Measurements from ENCODE around the gene TRIP4. TPM values are rescaled to one million over a fixed set of nuclear protein-coding genes. Genes with fewer than 3 reads are reported as not detected.
A peak's percentile ranks its signal among the peaks of the same experiment; 100 is the strongest.

The TRIP4 gene
- total and polyA plus RNA-seq, 2 donors (not counting 3 experiments of a cell fraction or from before 2014, with no cell fraction given): 10.9 to 31.1 TPM

GRCh38 chr15:64503197-64503596 lies 115.6 kb downstream of the TRIP4 start:
- H3K4me2 ChIP-seq (ENCODE audit: insufficient read depth, low read length): peak overlapping the region; percentile 28

GRCh38 chr15:64503640-64504039 lies 116.0 kb downstream of the TRIP4 start:
- dilution Hi-C loops (cut with MboI; ENCODE audit: extremely low pct_ligation_motif_present, low sequenced_read_pairs): no loop called here
- peaks cover 10% of the 10 kb centered on the region for H4K20me1 ChIP-seq (replicated peaks; ENCODE audit: control insufficient read depth, extremely low read depth, insufficient read depth, low read length)
- CTCF ChIA-PET: interaction anchor here (0.7 to 2.9 kb wide), 12 partner anchors 9 to 272 kb away, joined by 3 to 11 read pairs (median 6); partner anchors contain the start of gene ZNF609

More at GRCh38 chr15:64503197-64503596, 115.6 kb downstream of the TRIP4 start:
- intact Hi-C loops (cut with micrococcal nuclease) (no loop called here), dilution Hi-C loops (cut with MboI; ENCODE audit: extremely low pct_ligation_motif_present, low sequenced_read_pairs) (no loop called here)
- H3K4me1 ChIP-seq (ENCODE audit: control insufficient read depth, extremely low read depth, insufficient read depth, low read length): peaks cover 28% of the 10 kb centered on the region
- no peak overlapping the region for H3K4me3 ChIP-seq (replicated peaks in 1 of 3; ENCODE audit: insufficient read depth in 1 of 3, low read depth in 1 of 3, low read length in 3 of 3)
- no TSS peak for BruUV-seq (replicated peaks)
- ChIA-PET CTCF (interaction anchor here (0.7 to 2.9 kb wide), 12 partner anchors 8 to 271 kb away, joined by 3 to 11 read pairs (median 6); partner anchors contain the start of gene ZNF609), POLR2A (interaction anchor here (0.5 to 1.0 kb wide), 3 partner anchors 24 to 133 kb away, joined by 3 to 4 read pairs (median 3); no protein-coding TSS in a partner anchor)
- H3K9me3 ChIP-seq (replicated peaks; ENCODE audit: control insufficient read depth, insufficient read depth, low read length): no peaks in the 10 kb centered on the region
- peak overlapping the region; percentile 38 for H3K9ac ChIP-seq (replicated peaks; ENCODE audit: extremely low read depth, insufficient read depth, low read length)
- H4K20me1 ChIP-seq (replicated peaks; ENCODE audit: control insufficient read depth, extremely low read depth, insufficient read depth, low read length): peaks cover 10% of the 10 kb centered on the region
- FAIRE-seq: peak; percentile 95
- peak; percentile 81 for DNase-seq (ENCODE audit: low read depth, low spot score)
- H3K36me3 ChIP-seq (ENCODE audit: control insufficient read depth in 2 of 2, extremely low read depth in 1 of 2, insufficient read depth in 2 of 2, low read length in 2 of 2): peaks cover 9 to 18% of the 10 kb centered on the region in 2 experiments
- peak overlapping the region; percentile 56 for H3K27ac ChIP-seq (ENCODE audit: insufficient read depth, low read depth, low read length)
- TF ChIP-seq MYC (IDR thresholded peaks at IDR 0.05; ENCODE audit: low read depth, low read length) (no peak), FOS (IDR thresholded peaks at IDR 0.05; ENCODE audit: borderline replicate concordance, insufficient read depth, low read length) (no peak), MAX (IDR thresholded peaks at IDR 0.05; ENCODE audit: insufficient read depth, insufficient read length) (no peak), POLR2A (IDR thresholded peaks at IDR 0.05; ENCODE audit: low read depth, low read length) (no peak)
- no peaks in the 10 kb centered on the region for H3K9me1 ChIP-seq (replicated peaks; ENCODE audit: control insufficient read depth, extremely low read depth, insufficient read depth, low read length)
- H3K79me2 ChIP-seq (ENCODE audit: control insufficient read depth, insufficient read depth, low read length): peaks cover 86% of the 10 kb centered on the region
- H2AFZ ChIP-seq (ENCODE audit: low read depth, low read length): no peak overlapping the region
- H3K27me3 ChIP-seq (ENCODE audit: control insufficient read depth in 2 of 2, insufficient read depth in 2 of 2, low read length in 2 of 2): no peaks in the 10 kb centered on the region

More at GRCh38 chr15:64503640-64504039, 116.0 kb downstream of the TRIP4 start:
- H3K9ac ChIP-seq (replicated peaks; ENCODE audit: extremely low read depth, insufficient read depth, low read length): peak overlapping the region; percentile 38
- H3K27ac ChIP-seq (ENCODE audit: insufficient read depth, low read depth, low read length): peak overlapping the region; percentile 56
- peaks cover 28% of the 10 kb centered on the region for H3K4me1 ChIP-seq (ENCODE audit: control insufficient read depth, extremely low read depth, insufficient read depth, low read length)
- POLR2A ChIA-PET: interaction anchor here (0.6 to 1.0 kb wide), 2 partner anchors 23 to 133 kb away, joined by 3 to 4 read pairs; no protein-coding TSS in a partner anchor
- peaks cover 87% of the 10 kb centered on the region for H3K79me2 ChIP-seq (ENCODE audit: control insufficient read depth, insufficient read depth, low read length)
- DNase-seq (ENCODE audit: low read depth, low spot score) (peak; percentile 21), FAIRE-seq (peak; percentile 65)
- BruUV-seq (replicated peaks): no TSS peak
- H3K9me1 ChIP-seq (replicated peaks; ENCODE audit: control insufficient read depth, extremely low read depth, insufficient read depth, low read length): no peaks in the 10 kb centered on the region
- no peak overlapping the region for H2AFZ ChIP-seq (ENCODE audit: low read depth, low read length)
- no peaks in the 10 kb centered on the region for H3K27me3 ChIP-seq (ENCODE audit: control insufficient read depth in 2 of 2, insufficient read depth in 2 of 2, low read length in 2 of 2)
- H3K4me2 ChIP-seq (ENCODE audit: insufficient read depth, low read length): peak overlapping the region; percentile 28
- intact Hi-C loops (cut with micrococcal nuclease): no loop called here
- H3K36me3 ChIP-seq (ENCODE audit: control insufficient read depth in 2 of 2, extremely low read depth in 1 of 2, insufficient read depth in 2 of 2, low read length in 2 of 2): peaks cover 9 to 18% of the 10 kb centered on the region in 2 experiments
- TF ChIP-seq MAX (IDR thresholded peaks at IDR 0.05; ENCODE audit: insufficient read depth, insufficient read length) (no peak), GATA2 (IDR thresholded peaks at IDR 0.05; ENCODE audit: insufficient read depth, insufficient read length, low read depth, low read length) (no peak), CTCF (IDR thresholded peaks at IDR 0.05; ENCODE audit: extremely low read depth in 1 of 2, insufficient read depth in 1 of 2, low read depth in 1 of 2, low read length in 2 of 2) (no peak), POLR2AphosphoS5 (IDR thresholded peaks at IDR 0.05; ENCODE audit: insufficient read depth, low read depth, low read length) (no peak), JUN (IDR thresholded peaks at IDR 0.05; ENCODE audit: borderline replicate concordance, insufficient read depth, insufficient read length, low read depth) (no peak), MYC (IDR thresholded peaks at IDR 0.05; ENCODE audit: low read depth, low read length) (no peak), POLR2A (IDR thresholded peaks at IDR 0.05; ENCODE audit: low read depth, low read length) (no peak), FOS (IDR thresholded peaks at IDR 0.05; ENCODE audit: borderline replicate concordance, insufficient read depth, low read length) (no peak), EZH2 (IDR thresholded peaks at IDR 0.05; ENCODE audit: borderline replicate concordance, low read depth, low read length, severe bottlenecking) (no peak)
- no peaks in the 10 kb centered on the region for H3K9me3 ChIP-seq (replicated peaks; ENCODE audit: control insufficient read depth, insufficient read depth, low read length)
- H3K4me3 ChIP-seq (replicated peaks in 1 of 3; ENCODE audit: insufficient read depth in 1 of 3, low read depth in 1 of 3, low read length in 3 of 3): no peak overlapping the region

All from endothelial cell of umbilical vein (primary cell).